SK-N-SH (cell line): ENCODE data around the gene SPAM1. TPM values are rescaled to one million over a fixed set of nuclear protein-coding genes. Genes with fewer than 3 reads are reported as not detected.

Source experiments
- CTCF ChIA-PET: fragments of 300-600, 350-600 bp; formaldehyde crosslinking; extraction: SDS; loops from one replicate; lab custom pipeline; 2021; lab: Yijun Ruan, JAX
- POLR2A ChIA-PET: fragments of 350-600 bp; sonication (Branson Sonifier 250); formaldehyde crosslinking; extraction: SDS; loops from one replicate; lab custom pipeline; 2020; ENCODE audit warnings: antibody characterized with exemption, inconsistent platforms; lab: Yijun Ruan, JAX
- DNase-seq: peaks from one replicate; pipeline ENCODE4 v3.0.0; 2012
- H2AFZ ChIP-seq: fragments of 200-600 bp; sonication (generic); 2 replicates; pipeline ENCODE4 v1.8.1; 2016; ENCODE audit warnings: antibody characterized with exemption, mild to moderate bottlenecking, low read depth
- H3F3A ChIP-seq: fragments of 200-600 bp; sonication (generic); replicated peaks from 2 replicates; pipeline ENCODE3; 2016; ENCODE audit warnings: antibody characterized with exemption, mild to moderate bottlenecking; ENCODE audit not compliant: insufficient read depth
- H3K27ac ChIP-seq, 2 experiments: fragments of 200-500 bp in 1 of 2; fragments of 200-600 bp in 1 of 2; sonication (Bioruptor generic) in 1 of 2; sonication (generic), shearing (Covaris generic) in 1 of 2; 2 replicates each; pipeline versions ENCODE4 v1.5.1 to v1.6.1; 2014 to 2016; ENCODE audit warnings: low read depth in 2 of 2, inconsistent platforms in 1 of 2, low read length in 1 of 2, mild to moderate bottlenecking in 1 of 2, mixed read lengths in 1 of 2
- H3K27me3 ChIP-seq: fragments of 200-600 bp; sonication (generic), shearing (Covaris generic); 2 replicates; pipeline ENCODE4 v1.6.1; 2016; ENCODE audit warnings: mixed run types; ENCODE audit not compliant: insufficient read depth
- H3K36me3 ChIP-seq, 2 experiments: fragments of 200-500 bp in 1 of 2; fragments of 200-600 bp in 1 of 2; sonication (Bioruptor generic) in 1 of 2; sonication (generic) in 1 of 2; replicated peaks in 1 of 2; 2 replicates each; pipeline versions ENCODE3 to v1.5.1; 2014 to 2016; ENCODE audit warnings: low read length in 1 of 2, mild to moderate bottlenecking in 1 of 2; ENCODE audit not compliant: insufficient read depth in 2 of 2, control insufficient read depth in 1 of 2
- H3K4me1 ChIP-seq, 2 experiments: fragments of 200-500 bp in 1 of 2; fragments of 200-600 bp in 1 of 2; sonication (Bioruptor generic) in 1 of 2; sonication (generic), shearing (Covaris generic) in 1 of 2; 2 replicates each; pipeline versions ENCODE4 v1.5.1 to v1.6.1; 2014 to 2016; ENCODE audit warnings: low read depth in 1 of 2, low read length in 1 of 2, mixed run types in 1 of 2; ENCODE audit not compliant: insufficient read depth in 2 of 2, control insufficient read depth in 1 of 2
- H3K4me2 ChIP-seq: fragments of 200-600 bp; sonication (generic), shearing (Covaris generic); 2 replicates; pipeline ENCODE4 v1.6.1; 2017; ENCODE audit warnings: mixed run types
- H3K4me3 ChIP-seq, 2 experiments: fragments of 200-500 bp in 1 of 2; fragments of 200-600 bp in 1 of 2; sonication (Bioruptor generic) in 1 of 2; sonication (generic), shearing (Covaris generic) in 1 of 2; 2 replicates each; pipeline versions ENCODE4 v1.5.1 to v1.8.1; 2014 to 2016; ENCODE audit warnings: low read depth in 2 of 2, inconsistent platforms in 1 of 2, low read length in 1 of 2, mild to moderate bottlenecking in 1 of 2, mixed read lengths in 1 of 2, moderate library complexity in 1 of 2
- H3K79me2 ChIP-seq: fragments of 200-600 bp; sonication (generic); 2 replicates; pipeline ENCODE4 v1.8.1; 2017; ENCODE audit warnings: mild to moderate bottlenecking; ENCODE audit not compliant: insufficient read depth
- H3K9ac ChIP-seq: fragments of 200-600 bp; sonication (generic); 2 replicates; pipeline ENCODE4 v1.6.1; 2017; ENCODE audit warnings: mixed run types
- H3K9me2 ChIP-seq: fragments of 200-600 bp; sonication (generic); 2 replicates; pipeline ENCODE4 v1.6.1; 2017; ENCODE audit warnings: mixed run types
- H3K9me3 ChIP-seq: fragments of 200-600 bp; sonication (generic); 2 replicates; pipeline ENCODE4 v1.6.1; 2017; ENCODE audit warnings: mixed run types, mild to moderate bottlenecking, moderate library complexity
- H4K20me1 ChIP-seq: fragments of 200-600 bp; sonication (generic); 2 replicates; pipeline ENCODE4 v1.6.1; 2017; ENCODE audit warnings: mild to moderate bottlenecking, mixed run types; ENCODE audit not compliant: insufficient read depth
- CHD2 ChIP-seq: fragments of 150-350 bp; IDR thresholded peaks from 2 replicates; pipeline ENCODE4 v1.6.1; 2018; ENCODE audit warnings: low read length; ENCODE audit not compliant: partially characterized antibody
- EP300 ChIP-seq, 2 experiments: IDR thresholded peaks; 2 replicates each; pipeline versions ENCODE4 v1.4.0 to v1.6.1; 2012; ENCODE audit warnings: borderline replicate concordance in 1 of 2, low read depth in 1 of 2, low read length in 1 of 2
- EZH2phosphoT487 ChIP-seq: fragments of 200-600 bp; sonication (generic); IDR thresholded peaks from 2 replicates; pipeline ENCODE4 v1.6.1; 2017; ENCODE audit warnings: low read depth, mixed run types, mild to moderate bottlenecking, antibody characterized with exemption, moderate library complexity, borderline replicate concordance
- GABPA ChIP-seq: IDR thresholded peaks from 2 replicates; pipeline ENCODE4 v1.4.0; 2012; ENCODE audit warnings: low read depth, mild to moderate bottlenecking
- MEF2A ChIP-seq: IDR thresholded peaks from 2 replicates; pipeline ENCODE4 v1.4.0; 2012; ENCODE audit warnings: low read depth, borderline replicate concordance
- POLR2AphosphoS5 ChIP-seq: IDR thresholded peaks from 2 replicates; pipeline ENCODE4 v1.6.1; 2012; ENCODE audit warnings: low read depth, low read length
- RAD21 ChIP-seq: IDR thresholded peaks from 2 replicates; pipeline ENCODE4 v1.6.1; 2012; ENCODE audit warnings: mild to moderate bottlenecking, low read length
- RXRA ChIP-seq: IDR thresholded peaks from 2 replicates; pipeline ENCODE4 v1.4.0; 2012; ENCODE audit warnings: low read depth, mild to moderate bottlenecking, borderline replicate concordance
- TEAD4 ChIP-seq: IDR thresholded peaks from 2 replicates; pipeline ENCODE4 v1.4.0; 2012; ENCODE audit warnings: mild to moderate bottlenecking, borderline replicate concordance; ENCODE audit not compliant: insufficient read depth
- YY1 ChIP-seq: IDR thresholded peaks from 2 replicates; pipeline ENCODE4 v1.4.0; 2012; ENCODE audit warnings: low read depth, mild to moderate bottlenecking
- WGBS: methylation state at CpG from one replicate; pipeline ENCODE4 v1.1.6; 2017; ENCODE audit warnings: low lambda C conversion rate; 5-methylcytosine and 5-hydroxymethylcytosine counted together
- polyA plus RNA-seq, 3 experiments: library from polyadenylated mRNA; depleted of rRNA; stranded (reverse); fragments of >200 nt; gene quantifications; 2 replicates each; pipeline ENCODE4 v1.2.3, GENCODE V29; 2012
- TF ChIP-seq, protein P1 (sequence below): IDR thresholded peaks from 2 replicates; pipeline ENCODE4 v1.4.0; 2012; ENCODE audit warnings: low read depth
- TF ChIP-seq, protein P2 (sequence below): fragments of 150-350 bp; IDR thresholded peaks from 2 replicates; pipeline ENCODE4 v1.6.1; 2016; ENCODE audit warnings: mild to moderate bottlenecking, low read depth, low read length
- TF ChIP-seq, protein P3 (sequence below): fragments of 150-350 bp; IDR thresholded peaks from 2 replicates; pipeline ENCODE4 v1.6.1; 2017; ENCODE audit warnings: antibody characterized with exemption, low read length, low read depth, borderline replicate concordance

Gene SPAM1
- polyA plus RNA-seq, 1 of the 3 experiments (the other 2 are of a cell fraction) = not detected

DNA sequence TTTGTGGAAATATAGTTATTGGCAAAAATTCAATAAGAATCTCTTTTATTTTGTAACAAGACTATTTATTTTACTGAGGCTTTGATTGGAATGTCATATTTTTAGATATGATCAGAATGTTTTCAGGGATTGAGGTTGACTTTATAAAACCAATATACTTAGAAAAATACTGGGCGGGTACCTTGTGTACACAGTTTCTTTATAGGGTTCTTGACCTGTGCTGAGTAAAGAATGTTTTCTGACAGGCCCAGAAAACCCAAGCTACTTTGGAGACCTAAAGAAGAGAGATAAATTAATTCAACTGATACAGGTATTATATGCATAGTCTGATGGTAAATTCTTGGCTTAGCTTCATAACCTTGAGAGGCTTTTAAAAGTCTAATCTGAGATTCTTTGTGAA lies 23.9 kb upstream of the SPAM1 start:
- no peaks in the 10 kb centered on the region for H3K9me3 ChIP-seq
- no peaks in the 10 kb centered on the region for H3K9me2 ChIP-seq
- H3K36me3 ChIP-seq = no peaks in the 10 kb centered on the region
- DNase-seq = no peak
- no peaks in the 10 kb centered on the region for H3K4me1 ChIP-seq
- no peaks in the 10 kb centered on the region for H3F3A ChIP-seq
- 27% methylated on average over 1 of the region's 1 CpG for WGBS
- ChIA-PET POLR2A (no interaction called here), CTCF (interaction anchor here (0.7 to 1.5 kb wide), 5 partner anchors 9 to 104 kb away, joined by 3 to 4 read pairs (median 3); partner anchors contain the start of gene SPAM1)
- no peak overlapping the region for H3K4me3 ChIP-seq
- no peak overlapping the region for H2AFZ ChIP-seq
- H3K4me2 ChIP-seq = no peak overlapping the region
- no peaks in the 10 kb centered on the region for H3K27me3 ChIP-seq
- no peak overlapping the region for H3K27ac ChIP-seq
- no peaks in the 10 kb centered on the region for H4K20me1 ChIP-seq
- no peaks in the 10 kb centered on the region for H3K79me2 ChIP-seq
- no peak overlapping the region for H3K9ac ChIP-seq
- TF ChIP-seq, protein P1, sequence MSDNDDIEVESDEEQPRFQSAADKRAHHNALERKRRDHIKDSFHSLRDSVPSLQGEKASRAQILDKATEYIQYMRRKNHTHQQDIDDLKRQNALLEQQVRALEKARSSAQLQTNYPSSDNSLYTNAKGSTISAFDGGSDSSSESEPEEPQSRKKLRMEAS = no peak
- TF ChIP-seq, protein P2, sequence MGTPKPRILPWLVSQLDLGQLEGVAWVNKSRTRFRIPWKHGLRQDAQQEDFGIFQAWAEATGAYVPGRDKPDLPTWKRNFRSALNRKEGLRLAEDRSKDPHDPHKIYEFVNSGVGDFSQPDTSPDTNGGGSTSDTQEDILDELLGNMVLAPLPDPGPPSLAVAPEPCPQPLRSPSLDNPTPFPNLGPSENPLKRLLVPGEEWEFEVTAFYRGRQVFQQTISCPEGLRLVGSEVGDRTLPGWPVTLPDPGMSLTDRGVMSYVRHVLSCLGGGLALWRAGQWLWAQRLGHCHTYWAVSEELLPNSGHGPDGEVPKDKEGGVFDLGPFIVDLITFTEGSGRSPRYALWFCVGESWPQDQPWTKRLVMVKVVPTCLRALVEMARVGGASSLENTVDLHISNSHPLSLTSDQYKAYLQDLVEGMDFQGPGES = no peak
- TF ChIP-seq RXRA = no peak
- no peak for TF ChIP-seq RAD21
- TF ChIP-seq, all 33 proteins: peak for 0

DNA sequence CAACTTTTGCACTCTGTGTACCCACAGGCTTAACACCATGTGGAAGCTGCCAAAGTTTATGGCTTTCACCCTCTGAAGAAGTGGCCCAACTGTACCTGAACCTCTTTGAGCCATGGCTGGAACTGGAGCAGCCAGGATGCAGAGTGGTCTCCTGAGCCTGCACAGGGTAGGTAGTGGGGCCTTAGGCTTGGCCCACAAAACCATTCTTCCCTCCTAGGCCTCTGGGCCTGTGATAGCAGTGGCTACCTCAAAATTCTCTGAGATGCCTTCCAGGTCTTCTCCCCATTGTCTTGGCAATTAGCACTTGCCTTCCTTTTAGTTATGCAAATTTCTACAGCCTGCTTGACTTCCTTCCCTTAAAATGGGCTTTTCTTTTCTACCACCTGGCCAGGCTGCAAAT lies 19.3 kb upstream of the SPAM1 start:
- Histone ChIP-seq H3K27ac (no peak overlapping the region), H3K9ac (no peak overlapping the region), H3F3A (no peaks in the 10 kb centered on the region), H3K36me3 (no peaks in the 10 kb centered on the region), H3K79me2 (no peaks in the 10 kb centered on the region), H3K9me2 (no peaks in the 10 kb centered on the region; the same call in 1 of the 2 replicates), H3K27me3 (no peaks in the 10 kb centered on the region), H3K4me3 (no peak overlapping the region), H4K20me1 (no peaks in the 10 kb centered on the region), H2AFZ (no peak overlapping the region), H3K4me2 (no peak overlapping the region), H3K4me1 (no peaks in the 10 kb centered on the region; a peak in 1 of 4 replicates), H3K9me3 (no peaks in the 10 kb centered on the region)
- TF ChIP-seq GABPA = no peak
- no peak for TF ChIP-seq YY1
- TF ChIP-seq, protein P1 = no peak
- TF ChIP-seq EZH2phosphoT487 = no peak
- TF ChIP-seq, protein P3, sequence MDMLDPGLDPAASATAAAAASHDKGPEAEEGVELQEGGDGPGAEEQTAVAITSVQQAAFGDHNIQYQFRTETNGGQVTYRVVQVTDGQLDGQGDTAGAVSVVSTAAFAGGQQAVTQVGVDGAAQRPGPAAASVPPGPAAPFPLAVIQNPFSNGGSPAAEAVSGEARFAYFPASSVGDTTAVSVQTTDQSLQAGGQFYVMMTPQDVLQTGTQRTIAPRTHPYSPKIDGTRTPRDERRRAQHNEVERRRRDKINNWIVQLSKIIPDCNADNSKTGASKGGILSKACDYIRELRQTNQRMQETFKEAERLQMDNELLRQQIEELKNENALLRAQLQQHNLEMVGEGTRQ = no peak
- no peak for TF ChIP-seq EP300 (IDR thresholded peaks at IDR 0.05; ENCODE audit: borderline replicate concordance in 1 of 2, low read depth in 1 of 2, low read length in 1 of 2)
- no peak for TF ChIP-seq MEF2A
- TF ChIP-seq CHD2 = no peak
- no peak for TF ChIP-seq TEAD4
- no peak for TF ChIP-seq POLR2AphosphoS5
- no peak for DNase-seq
- ChIA-PET POLR2A (no interaction called here), CTCF (interaction anchor here (1.3 to 1.6 kb wide), 2 partner anchors 15 to 32 kb away, joined by 3 to 5 read pairs; no protein-coding TSS in a partner anchor)
